CD4-positive, alpha-beta T cell treated with Interleukin-15 for 1 hour (primary cell): Measurements from ENCODE around the gene IER3.
"Not testable (repeated sequence)": the region's sequence is repeated elsewhere in the genome, so short reads cannot be mapped to it uniquely, and the experiment has no call there.

Experiments
- DNase-seq: peaks from one replicate; pipeline ENCODE4 v3.0.0-alpha.2; 2020

The IER3 gene

GRCh38 chr6:30747300-30747687 lies 2.9 kb upstream of the IER3 start:
- DNase-seq: no peak

GRCh38 chr6:30743099-30744053 lies 971 bp downstream of the IER3 start:
- peak; percentile 33 for DNase-seq

- DNase-seq: peak; percentile 96
These were observed 1.8 kb downstream of the IER3 start, which contains the start of gene FLOT1 for GRCh38 chr6:30742316-30743098. Gene FLOT1, minus strand, starts transcription at chr6:30742687. Its CDS starts 498 bp downstream, at chr6:30742189.

GRCh38 chr6:30741789-30742315 lies 2.5 kb downstream of the IER3 start:
- no peak for DNase-seq

- no peak for DNase-seq
These were observed 3.1 kb downstream of the IER3 start for GRCh38 chr6:30741063-30741779.

GRCh38 chr6:30740540-30740870 lies 3.8 kb downstream of the IER3 start:
- no peak for DNase-seq

GRCh38 chr6:30738532-30738931 lies 5.8 kb downstream of the IER3 start:
- DNase-seq: no peak

- DNase-seq: no peak
These were observed 8.6 kb downstream of the IER3 start for GRCh38 chr6:30735668-30736314.

GRCh38 chr6:30732237-30732943 lies 12.0 kb downstream of the IER3 start:
- DNase-seq: no peak

- DNase-seq: peak; percentile 85
These were observed 13.5 kb downstream of the IER3 start for GRCh38 chr6:30730601-30731435.

GRCh38 chr6:30727920-30728553 lies 16.3 kb downstream of the IER3 start:
- no peak for DNase-seq

- DNase-seq: no peak
These were observed 17.6 kb downstream of the IER3 start for GRCh38 chr6:30726506-30727413.

GRCh38 chr6:30725713-30726505 lies 18.4 kb downstream of the IER3 start:
- no peak for DNase-seq

GRCh38 chr6:30724906-30725667 lies 19.3 kb downstream of the IER3 start:
- DNase-seq: no peak

- not testable (repeated sequence) for DNase-seq
These were observed 20.3 kb downstream of the IER3 start for GRCh38 chr6:30723843-30724741.

- not testable (repeated sequence) for DNase-seq
These were observed 21.0 kb downstream of the IER3 start for GRCh38 chr6:30723159-30723842.
